GM21717 (cell line): ENCODE measurements around the gene USP15.

ENCODE experiments used
- ATAC-seq: cut with Tn5 transposase; IDR thresholded peaks from one replicate; pipeline ENCODE4 v1.9.1; 2021; ENCODE audit warnings: mild to moderate bottlenecking, moderate library complexity; ENCODE audit not compliant: unreplicated experiment

The USP15 gene

DNA sequence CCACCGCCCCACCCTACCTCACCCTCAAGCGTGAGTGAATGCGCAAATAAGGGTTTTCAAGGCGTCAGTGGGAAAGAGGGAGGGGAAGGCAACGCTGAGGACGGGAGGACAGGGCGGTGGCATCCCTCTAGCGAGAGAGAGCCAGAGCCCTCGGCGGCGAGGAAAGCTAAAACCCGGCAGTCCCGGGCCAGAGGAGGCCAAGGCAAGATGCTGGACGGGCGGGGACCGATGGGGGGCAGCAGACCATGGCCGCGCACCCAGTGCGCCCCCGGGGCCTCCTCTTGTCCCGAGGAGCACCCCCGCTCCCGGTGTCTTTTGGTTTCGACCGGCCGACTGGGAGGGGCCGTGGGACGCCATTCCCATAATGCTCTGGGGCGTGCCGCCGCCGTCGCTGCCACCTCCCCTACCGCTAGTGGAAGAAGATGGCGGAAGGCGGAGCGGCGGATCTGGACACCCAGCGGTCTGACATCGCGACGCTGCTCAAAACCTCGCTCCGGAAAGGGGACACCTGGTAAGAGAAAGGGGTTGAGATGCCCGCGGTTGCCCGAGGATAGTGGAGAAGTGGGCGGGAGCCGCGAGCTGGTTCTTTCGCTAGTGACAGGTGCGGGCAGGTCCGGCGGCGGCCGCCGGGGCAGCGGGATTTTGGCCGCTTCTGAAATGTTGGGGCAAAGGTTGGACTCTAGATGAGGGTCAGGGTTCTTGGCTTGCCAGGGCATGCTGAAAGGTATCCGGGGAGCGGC is at the start of gene USP15:
TSS of gene USP15 (plus strand) at position 412 of the 740 bp plus-strand sequence. CDS start at position 423, 11 bp downstream.
- peak; percentile 71 for ATAC-seq

DNA sequence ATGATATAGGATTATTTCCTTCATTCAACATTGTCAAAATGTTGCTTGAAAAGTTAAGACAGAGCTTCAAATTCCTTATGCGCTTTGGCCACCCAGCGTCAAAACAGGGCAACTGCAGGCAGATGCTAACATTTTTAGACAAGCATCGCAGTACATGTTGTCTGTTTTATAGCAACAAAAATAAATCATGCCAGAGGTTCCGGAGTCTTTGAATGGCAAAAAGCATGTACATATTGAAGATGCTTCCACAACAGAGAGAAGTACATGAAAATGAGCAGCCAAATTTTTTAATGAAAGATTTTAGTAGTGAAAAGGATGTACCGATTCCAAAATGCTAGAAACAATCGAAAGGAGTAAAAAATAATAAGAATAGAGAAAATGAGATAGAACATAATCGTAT is 49.8 kb upstream of the USP15 start:
- peak; percentile 69 for ATAC-seq

DNA sequence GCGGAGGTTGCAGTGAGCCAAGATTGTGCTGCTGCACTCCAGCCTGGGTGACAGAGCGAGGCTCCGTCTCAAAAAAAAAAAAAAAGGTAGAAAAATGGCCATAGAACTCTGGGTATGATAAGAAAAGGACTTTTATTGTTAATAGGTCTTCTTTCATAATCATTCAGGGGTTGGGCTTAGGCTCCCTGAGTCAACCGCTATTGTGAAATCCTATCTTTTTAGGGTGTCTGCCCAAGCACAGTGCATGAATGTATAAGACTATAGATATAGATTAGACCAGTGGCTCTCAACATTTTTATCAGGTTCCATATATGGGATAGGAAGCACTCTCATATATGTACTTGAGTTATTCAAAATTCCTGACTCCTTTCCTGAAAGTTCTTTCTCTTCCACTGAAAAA is 48.7 kb upstream of the USP15 start:
- ATAC-seq: no peak

DNA sequence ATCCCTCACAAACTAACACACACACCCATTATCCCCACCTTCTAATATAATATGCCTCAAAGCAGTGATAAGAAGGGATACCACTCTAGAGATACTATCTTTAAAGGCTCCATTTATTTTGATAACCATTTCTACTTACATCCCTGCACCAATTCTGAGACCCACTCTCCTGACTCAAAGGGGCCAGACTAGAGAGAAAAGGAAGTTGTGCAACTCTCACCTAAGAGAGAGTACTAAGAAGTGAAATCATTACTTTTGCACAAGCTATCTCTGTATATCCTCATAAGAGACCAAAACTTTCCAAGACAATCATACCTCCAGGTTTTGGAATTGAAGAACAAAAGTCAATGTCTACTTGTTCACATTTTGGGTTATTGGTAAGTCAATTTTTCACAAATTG is 45.4 kb upstream of the USP15 start:
- no peak for ATAC-seq

DNA sequence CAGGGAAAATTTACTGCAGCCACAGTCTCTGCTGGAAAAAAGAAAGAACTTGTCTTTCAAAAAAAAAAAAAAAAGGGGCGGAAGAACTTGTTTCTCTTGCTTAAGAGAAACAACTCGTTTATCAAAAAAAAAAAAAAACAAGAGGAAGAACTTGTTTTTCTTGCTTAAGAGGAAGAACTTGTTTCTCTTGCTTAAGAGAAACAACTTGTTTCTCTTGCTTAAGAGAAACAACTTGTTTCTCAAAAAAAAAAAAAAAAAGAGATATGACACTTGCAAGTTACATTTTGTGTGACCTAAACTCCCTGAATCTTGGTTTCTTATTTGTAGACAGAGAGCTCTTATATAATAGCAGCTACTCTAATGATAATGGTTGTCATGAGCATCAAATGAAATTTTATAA is 44.7 kb upstream of the USP15 start:
- no peak for ATAC-seq

DNA sequence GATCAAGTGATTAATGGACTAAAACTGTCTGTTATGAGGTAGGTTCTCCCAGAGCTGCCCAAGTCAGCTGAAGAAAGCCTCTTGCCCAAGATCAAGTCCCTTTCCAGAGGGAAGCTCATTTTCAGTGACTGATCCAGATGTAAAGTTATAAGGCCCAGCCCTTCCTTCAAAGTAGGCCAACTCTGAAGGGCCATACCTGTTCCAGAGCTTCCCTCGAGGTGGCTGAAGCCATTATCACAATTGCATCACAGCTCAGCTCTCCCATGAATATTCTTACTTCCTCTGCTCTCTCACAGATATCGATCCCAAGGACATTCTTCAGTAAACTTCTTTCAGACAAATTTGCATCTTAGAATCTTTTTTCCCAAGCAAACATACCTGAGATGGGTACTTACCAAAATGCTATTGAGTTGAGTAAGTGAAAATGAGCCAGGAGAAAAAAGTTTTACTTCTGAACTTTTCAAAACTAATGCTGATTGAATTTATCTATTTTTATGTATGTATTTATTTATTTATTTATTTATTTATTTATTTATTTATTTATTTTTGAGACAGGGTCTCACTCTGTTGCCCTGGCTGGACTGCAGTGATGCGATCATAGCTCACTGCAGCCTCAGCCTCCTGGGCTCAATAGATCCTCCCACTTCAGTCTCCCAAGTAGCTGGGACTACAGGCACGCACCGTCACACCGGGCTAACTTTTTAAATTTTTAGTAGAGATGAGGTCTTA is 42.6 kb upstream of the USP15 start:
- ATAC-seq: no peak

DNA sequence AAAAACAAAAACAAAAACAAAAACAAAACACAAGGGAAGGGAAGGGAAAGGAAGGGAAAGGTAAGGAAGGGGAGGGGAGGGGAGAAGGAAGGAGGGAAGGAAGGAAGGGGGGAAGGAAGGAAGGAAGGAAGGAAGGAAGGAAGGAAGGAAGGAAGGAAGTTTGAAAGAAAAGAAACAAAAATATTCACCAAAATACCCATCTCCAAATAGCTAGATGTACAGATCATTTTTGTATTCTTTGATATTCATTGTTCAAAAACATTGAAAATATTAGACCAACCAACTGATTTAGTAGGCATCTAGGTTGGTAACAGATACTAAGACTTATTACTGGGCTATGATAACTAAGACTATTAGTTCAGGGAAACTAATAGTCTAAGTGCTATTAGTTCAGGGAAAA is 39.1 kb upstream of the USP15 start:
- ATAC-seq: no peak

DNA sequence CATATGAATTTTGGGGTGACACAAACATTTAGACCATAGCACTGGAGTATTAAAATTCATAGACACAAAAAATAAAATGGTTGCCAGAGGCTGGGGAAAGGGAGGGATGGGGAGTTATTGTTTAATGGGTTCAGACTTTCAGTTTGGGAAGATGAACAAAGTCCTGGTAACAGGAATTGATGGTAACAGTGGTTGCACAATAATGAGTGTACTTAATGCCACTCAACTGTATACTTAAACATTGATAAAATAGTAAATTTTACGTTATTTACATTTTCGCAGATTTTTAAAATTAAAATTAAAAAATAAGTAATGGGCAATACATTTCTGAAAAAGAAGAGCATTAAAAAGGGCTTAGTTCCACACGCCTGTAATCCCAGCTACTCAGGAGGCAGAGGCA is 35.6 kb upstream of the USP15 start:
- ATAC-seq: no peak

DNA sequence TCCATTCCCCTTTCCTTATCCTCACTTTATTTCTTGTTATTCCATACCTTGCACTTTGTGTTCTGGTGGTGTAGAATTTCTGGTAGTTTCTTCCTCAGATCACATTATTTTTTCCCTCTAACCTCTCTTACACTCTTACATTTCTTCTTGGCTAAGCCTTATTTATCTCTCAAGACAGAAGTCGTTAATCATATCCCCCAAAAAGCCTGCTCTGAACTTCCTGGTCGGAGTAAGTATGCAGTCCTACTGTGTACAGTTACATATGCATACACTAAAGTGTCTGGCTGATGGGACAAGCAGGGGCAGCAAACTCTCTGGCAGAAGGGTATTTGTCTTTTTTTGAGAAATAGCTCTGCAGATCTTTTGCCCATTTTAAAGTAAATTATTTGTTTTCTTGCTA is 33.1 kb upstream of the USP15 start:
- ATAC-seq: no peak

DNA sequence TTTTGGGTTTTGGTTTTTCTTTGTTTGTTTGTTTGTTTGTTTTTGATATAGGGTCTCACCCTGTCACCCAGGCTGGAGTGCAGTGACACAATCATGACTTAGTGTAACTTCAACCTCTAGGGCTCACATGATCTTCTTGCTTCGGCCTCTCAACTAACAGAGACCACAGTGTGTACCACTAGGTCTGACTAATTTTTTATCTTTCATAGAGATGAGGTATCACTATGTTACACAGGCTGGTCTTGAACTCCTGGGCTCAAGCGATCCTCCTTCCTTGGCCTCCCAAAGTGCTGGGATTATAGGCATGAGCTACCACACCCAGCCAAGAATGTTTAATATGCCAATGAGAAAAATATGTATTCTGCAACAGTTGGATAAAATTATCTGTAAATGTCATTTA is 29.6 kb upstream of the USP15 start:
- ATAC-seq: no peak

DNA sequence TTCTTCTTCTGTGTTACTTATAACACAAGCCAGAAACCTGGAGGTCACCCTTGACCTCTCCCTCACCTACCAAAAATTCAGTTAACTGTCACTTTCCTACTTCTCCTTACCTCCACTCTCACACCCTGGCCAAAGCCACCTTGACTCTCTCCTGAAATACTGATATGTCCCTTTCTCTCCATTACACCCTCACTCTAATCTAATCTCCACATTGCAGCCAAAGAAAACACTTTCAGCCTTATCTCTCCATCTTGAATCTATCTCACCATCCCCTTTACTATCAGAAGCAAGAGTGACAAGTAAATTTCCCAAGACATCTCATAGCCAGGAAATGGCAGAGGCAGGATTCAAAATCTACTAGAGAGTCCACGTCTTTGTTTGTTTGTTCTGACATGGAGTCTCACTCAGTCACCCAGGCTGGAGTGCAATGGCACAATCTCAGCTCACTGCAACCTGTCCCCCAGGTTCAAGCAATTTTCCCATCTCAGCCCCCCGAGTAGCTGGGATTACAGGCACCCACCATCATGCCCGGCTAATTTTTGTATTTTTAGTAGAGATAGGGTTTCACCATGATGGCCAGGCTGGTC is 28.0 kb upstream of the USP15 start:
- no peak for ATAC-seq

DNA sequence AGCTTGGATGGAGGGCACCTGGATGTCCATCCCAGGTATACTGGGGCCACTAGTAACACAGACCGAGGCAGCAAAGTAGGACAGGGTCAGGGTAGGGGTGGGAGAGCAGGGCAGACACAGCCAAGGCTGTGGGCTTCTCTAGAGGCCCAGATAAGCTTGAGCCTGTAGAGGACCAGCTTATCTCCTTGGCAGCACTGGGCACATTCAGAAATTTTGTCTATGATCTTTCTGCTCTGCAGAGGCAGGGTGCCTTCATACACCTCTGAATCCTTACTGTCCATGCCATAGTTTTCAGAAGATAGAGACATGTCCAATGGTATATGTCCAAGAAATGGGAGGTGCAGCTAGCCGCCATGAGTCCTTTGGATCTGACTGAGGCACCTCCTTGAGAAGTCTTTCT is 26.4 kb upstream of the USP15 start:
- no peak for ATAC-seq

DNA sequence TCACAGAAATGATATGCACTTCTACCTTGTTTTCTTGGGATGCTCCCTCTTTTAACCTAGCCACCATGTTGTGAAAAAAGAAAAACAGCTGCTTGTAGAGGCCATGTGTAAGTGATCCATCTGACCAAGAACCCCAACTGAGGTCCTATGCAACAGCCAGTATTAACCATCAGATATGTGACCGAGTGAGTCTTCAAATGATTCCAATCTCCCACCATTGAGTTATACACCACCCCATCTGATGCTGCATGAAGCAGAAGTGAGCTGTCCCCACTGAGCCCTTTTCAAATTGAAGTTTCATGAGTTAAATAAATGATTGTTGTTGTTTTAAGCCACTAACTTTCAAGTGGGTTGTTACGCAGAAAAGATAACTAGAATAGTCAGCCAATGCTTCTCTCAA is 20.6 kb upstream of the USP15 start:
- ATAC-seq: no peak

DNA sequence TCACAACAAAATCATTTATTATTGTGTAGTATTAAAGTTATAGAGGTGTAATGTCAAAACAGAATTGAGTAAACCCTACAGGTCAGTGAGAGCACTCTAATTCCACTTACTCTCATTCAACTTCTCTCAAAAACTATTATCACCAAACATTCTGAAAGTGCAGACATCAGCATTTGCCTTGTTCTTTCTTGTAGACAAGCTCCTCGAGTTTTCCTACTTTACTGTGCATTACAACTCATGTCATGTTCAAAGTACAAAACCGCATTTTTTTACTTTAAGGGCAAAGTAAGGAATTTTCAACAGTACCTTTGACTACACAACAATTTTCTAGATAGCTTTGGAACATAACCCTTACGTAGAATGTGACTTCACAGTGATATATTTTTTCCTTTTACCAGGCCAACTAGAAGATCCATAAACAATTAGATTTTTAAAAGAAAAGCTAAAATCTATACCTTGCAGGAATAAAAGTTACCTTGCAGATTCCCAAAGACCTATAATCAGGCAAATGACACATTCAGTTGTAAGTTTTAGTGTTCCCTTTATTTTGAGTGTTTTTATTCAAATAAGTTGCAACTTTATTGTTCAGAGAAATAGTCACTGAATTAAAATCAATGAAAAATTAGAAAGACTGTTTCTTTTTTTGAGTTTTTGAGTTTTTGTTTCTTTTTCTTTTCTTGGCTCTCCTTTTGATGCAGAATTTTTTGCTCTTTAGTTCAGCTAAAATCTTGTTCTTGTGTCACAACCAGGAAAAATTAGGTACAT is 12.7 kb upstream of the USP15 start:
- ATAC-seq: no peak

DNA sequence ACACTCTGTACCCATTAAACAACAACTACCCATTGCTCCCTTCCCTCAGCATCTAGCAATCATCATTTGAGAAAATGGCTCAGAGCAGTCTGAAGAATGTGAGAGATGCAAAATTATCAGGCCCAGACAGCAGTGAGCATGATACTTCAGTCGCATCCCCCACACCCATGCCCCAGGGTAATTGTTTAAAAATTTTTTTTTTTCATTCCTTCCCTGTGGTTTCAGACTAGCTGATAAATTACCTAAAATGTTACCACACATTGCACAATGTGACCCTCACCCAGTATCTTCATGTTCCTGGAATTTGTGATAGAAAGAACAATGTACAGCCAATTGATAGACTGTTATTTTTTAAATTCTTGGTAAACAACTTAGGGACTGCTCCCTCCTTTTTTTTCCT is 11.3 kb upstream of the USP15 start:
- no peak for ATAC-seq

DNA sequence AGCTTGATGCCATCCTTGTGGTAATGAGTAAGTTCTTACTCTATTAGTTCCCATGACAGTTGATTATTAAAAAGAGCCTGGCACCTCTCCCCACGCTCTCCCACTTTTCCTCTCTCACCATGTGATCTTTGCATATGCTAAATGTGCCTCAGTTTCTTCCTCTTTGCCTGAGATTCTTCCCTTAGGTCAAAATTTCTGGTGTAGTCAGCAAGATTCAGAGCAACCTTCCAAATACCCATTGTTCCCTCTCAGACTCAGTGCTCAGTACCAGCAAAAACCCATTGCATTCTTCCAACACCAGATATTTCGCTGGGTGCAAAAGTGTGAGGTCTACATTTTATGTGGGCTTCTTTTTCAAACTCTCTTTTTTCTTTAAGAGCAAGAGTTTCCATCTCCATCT is 10.8 kb upstream of the USP15 start:
- no peak for ATAC-seq

DNA sequence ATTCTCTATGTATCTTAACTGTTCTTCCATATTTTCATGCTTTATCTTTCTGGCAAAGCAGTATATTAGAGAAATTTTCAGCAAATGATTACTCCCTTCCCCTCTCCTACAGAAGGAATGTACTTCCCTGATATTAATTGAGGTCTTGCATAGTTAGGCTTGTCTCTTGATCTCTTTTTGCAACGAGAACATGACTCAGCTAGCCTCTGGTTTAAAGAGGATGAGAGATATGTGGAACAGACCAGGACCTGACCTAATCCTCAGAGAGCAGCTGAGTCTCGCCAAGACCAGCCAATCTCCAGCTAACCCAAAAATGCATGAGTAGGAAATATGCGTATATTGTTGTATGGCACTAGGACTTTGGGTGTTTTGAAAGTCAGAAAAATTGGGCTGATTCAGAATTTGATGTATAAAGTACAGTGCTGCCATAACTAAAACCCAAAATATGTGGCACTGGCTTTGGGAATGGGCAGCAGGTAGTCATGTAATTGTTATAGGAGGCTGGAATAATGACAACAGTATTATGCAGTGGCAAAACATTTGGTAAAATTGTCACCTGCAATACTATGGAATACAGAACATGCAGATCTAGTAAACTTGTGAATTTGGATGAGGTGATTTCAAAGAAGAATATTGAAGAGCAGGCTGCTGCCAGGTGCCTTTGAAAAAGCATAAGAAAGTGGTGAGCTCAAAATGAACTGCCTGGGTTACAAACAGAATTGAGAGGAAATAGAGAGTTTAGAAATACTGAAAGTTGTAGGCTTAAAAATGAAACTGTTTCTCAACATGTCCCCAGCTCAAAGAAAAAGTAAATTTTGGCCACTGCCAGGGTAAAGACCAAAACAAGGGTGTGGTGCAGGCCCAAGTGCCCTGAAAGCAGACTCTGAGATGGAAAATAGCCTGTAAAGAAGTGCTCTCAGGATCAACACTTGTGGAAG is 9.3 kb upstream of the USP15 start:
- peak; percentile 99 for ATAC-seq

DNA sequence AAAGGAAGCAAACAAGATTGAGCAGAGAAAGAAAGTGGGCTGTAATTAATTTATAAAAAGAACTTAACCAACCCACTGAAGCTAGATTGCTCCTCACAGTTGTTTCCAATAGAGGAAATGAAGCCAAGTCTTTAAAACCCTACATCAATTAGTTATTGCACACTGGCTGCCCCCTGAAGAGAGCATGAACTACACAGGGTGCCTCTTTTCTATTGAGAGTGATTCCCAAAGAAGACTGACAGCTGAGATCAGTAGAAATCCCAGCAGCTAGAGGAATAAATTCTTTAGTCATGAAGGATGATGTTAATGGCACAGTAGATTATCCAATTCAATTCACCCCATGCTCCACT is 8.6 kb upstream of the USP15 start:
- ATAC-seq: peak; percentile 36

DNA sequence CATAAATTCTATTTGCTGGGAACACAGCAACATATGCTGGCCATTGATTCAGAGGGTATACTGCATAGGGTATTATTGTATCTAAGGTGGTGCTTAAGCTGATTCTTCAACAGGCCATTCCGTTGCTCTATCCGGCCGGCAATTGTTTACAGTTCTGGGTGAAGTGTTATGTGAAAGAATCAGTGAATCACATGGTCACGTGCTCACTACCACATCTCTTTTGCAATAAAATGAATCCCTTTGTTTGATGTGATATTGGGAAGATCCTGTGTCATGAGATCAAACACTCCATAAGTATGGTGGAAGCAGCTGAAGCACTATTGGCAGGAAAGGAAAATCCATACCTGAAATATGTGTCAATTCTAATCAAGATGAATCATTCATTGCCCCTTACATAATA is 7.6 kb upstream of the USP15 start:
- ATAC-seq: no peak

DNA sequence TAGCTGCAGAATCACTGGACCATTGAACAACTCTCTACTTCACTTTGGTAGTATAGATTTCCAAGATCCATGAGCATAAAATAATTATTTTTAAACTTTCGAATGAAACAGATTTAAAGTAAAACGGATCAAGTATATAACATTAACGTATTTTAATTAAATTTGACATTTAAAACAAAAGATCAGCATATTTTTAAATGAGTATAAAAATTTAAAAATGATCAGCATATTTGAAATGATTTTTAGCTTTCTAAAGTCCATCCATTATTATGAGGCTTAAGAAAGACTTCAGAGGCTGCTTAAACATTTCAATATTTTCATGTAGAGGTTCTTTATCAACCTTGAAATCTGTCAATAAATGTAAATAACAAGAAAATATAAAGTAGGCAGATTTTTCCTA is 5.2 kb upstream of the USP15 start:
- no peak for ATAC-seq
